ENCODE results near the gene TSGA10.
"Not testable (repeated sequence)": the region's sequence is repeated elsewhere in the genome, so short reads cannot be mapped to it uniquely, and the experiment has no call there.

TSGA10 gene, protein sequence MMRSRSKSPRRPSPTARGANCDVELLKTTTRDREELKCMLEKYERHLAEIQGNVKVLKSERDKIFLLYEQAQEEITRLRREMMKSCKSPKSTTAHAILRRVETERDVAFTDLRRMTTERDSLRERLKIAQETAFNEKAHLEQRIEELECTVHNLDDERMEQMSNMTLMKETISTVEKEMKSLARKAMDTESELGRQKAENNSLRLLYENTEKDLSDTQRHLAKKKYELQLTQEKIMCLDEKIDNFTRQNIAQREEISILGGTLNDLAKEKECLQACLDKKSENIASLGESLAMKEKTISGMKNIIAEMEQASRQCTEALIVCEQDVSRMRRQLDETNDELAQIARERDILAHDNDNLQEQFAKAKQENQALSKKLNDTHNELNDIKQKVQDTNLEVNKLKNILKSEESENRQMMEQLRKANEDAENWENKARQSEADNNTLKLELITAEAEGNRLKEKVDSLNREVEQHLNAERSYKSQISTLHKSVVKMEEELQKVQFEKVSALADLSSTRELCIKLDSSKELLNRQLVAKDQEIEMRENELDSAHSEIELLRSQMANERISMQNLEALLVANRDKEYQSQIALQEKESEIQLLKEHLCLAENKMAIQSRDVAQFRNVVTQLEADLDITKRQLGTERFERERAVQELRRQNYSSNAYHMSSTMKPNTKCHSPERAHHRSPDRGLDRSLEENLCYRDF

GRCh38 chr2:99154643-99155536 lies at the start of gene TSGA10, which contains the start of gene LIPT1:
Gene TSGA10, minus strand, starts transcription at chr2:99154942. Its CDS starts 45,503 bp downstream, at chr2:99109439.
Gene LIPT1, plus strand, starts transcription at chr2:99154967. Its CDS starts 6,991 bp downstream, at chr2:99161958.
- DNase-seq = peak; percentile 83

- no peak for DNase-seq
These were observed 47.4 kb upstream of the TSGA10 start for GRCh38 chr2:99201959-99202678.

- DNase-seq = no peak
These were observed 45.5 kb upstream of the TSGA10 start for GRCh38 chr2:99200076-99200800.

GRCh38 chr2:99198103-99198841 lies 43.5 kb upstream of the TSGA10 start:
- DNase-seq = no peak

DNA sequence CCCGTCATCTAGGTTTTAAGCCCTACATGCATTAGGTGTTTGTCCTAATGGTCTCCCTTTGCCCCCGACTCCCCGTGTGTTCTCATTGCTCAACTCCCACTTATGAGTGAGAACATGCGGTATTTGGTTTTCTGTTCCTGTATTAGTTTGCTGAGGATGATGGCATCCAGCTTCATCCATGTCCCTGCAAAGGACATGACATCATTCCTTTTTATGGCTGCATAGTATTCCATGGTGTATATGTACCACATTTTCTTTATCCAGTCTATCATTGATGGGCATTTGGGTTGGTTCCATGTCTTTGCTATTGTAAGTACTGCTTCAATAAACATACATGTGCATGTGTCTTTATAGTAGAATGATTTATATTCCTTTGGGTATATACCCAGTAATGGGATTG lies 37.6 kb upstream of the TSGA10 start:
- not testable (repeated sequence) for DNase-seq

DNA sequence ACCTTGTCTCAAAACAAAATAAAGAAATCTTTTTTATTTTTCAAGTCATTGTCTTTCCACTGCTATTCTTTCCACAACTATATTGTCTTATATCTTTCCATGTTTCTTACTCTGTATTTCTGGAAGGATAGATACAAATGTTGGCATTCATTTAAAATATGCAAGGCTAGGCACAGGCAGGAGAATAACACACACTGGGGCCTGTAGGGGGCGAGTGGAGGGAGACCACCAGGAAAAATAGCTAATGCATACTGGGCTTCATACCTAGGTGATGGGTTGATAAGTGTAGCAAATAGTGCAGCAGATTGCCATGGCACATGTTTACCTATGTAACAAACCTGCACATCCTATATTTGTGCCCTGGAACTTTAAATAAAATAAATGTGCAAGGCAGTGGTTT lies 35.8 kb upstream of the TSGA10 start:
- DNase-seq = no peak

- DNase-seq = no peak
These were observed 33.6 kb upstream of the TSGA10 start for GRCh38 chr2:99188357-99188756.

DNA sequence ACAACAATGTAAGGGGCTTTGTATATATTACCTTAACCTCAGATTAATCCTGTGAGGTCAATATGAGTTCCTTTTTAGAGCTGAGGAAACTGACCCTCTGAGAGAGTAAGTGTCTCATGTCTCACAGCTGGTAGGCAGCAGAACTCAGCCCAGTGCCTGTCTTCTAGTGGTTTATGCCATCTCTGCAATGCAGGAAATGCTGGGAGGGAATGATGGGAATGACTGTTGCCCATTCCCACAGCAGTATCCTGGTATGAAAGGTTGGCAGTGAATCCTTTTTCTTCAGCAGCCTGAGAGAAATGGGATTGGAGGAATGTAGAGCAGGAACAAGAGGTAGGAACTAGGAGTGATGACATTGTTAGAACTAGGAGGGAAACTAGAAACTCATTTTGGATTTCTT lies 32.3 kb upstream of the TSGA10 start:
- DNase-seq = no peak

- DNase-seq = no peak
These were observed 30.1 kb upstream of the TSGA10 start for GRCh38 chr2:99184811-99185210.

DNA sequence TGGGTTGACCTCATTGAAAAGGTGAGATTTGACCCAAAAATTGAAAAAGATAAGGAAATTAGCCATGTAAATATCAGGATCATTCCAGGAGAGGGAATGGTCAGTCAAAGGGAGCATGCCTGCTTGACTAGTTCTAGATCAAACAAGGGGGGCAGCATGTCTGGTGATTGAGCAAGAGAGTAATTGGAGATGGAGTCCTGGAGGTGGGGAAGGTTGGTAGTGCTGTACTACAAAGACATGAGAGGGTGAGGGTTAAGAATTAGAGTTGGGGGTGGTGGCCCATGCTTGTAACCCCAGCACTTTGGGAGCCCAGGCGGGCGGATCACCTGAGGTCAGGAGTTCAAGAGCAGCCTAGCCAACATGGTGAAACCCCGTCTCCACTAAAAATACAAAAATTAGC lies 28.3 kb upstream of the TSGA10 start:
- no peak for DNase-seq

GRCh38 chr2:99181624-99182000 lies 26.9 kb upstream of the TSGA10 start:
- no peak for DNase-seq

GRCh38 chr2:99180755-99181623 lies 26.2 kb upstream of the TSGA10 start, which contains the start of the genes MITD1 and MRPL30:
Gene MITD1, minus strand, starts transcription at chr2:99181058. Its CDS starts 77 bp downstream, at chr2:99180981.
Gene MRPL30, plus strand, starts transcription at chr2:99181184. Its CDS starts 5,020 bp downstream, at chr2:99186204.
- DNase-seq = peak; percentile 88

GRCh38 chr2:99171377-99172140 lies 16.8 kb upstream of the TSGA10 start:
- DNase-seq = no peak

- DNase-seq = no peak
These were observed 14.8 kb upstream of the TSGA10 start for GRCh38 chr2:99169534-99169933.

- DNase-seq = no peak
These were observed 11.5 kb upstream of the TSGA10 start for GRCh38 chr2:99166218-99166617.

- DNase-seq = no peak
These were observed 4.9 kb upstream of the TSGA10 start for GRCh38 chr2:99159594-99159993.

- no peak for DNase-seq
These were observed 3.9 kb upstream of the TSGA10 start for GRCh38 chr2:99158599-99158998.

- no peak for DNase-seq
These were observed 2.1 kb upstream of the TSGA10 start for GRCh38 chr2:99156891-99157290.

Measured in NCI-H1092 (cell line).